Erythroblast (primary cell): ENCODE data around the gene SPATA12.

Source experiments
- GATA1 ChIP-seq: IDR thresholded peaks from 2 replicates; pipeline ENCODE4 v1.6.1; 2011; ENCODE audit warnings: low read depth, mild to moderate bottlenecking, control low read depth, low read length, moderate library complexity
- POLR2A ChIP-seq: IDR thresholded peaks from 2 replicates; pipeline ENCODE4 v1.6.1; 2011; ENCODE audit warnings: mild to moderate bottlenecking, low read length

DNA sequence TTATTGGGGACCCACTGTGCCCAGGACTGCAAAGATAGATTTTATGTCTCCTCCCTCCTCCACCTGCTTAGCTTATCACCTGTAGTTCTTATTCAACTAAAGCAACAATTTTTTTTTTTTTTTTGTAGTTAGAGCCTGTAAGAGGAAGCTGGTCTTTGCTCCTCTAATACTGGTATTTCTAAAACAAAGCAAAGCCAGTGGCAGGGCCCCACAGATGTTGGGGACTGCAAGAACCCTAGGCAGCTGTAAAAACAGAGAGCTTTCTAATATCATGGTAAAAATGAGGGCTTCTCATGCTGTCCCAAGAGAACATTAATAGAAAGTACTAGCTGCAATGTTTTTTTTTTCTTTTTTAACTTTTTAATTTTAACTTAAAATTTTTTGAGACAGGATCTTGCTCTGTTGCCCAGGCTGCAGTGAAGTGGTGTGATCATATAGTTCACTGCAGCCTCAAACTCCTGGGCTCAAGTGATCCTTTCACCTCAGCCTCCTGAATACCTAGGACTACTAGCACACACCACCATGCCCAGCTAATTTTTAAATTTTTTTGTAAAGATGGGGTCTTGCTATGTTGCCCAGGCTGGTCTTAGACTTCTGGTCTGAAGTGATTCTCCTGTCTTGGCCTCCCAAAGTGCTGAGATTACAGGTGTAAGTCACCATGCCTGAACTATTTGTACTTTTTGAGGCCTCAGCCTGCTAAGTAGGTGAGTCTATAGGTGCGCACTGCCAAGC is 27.1 kb downstream of the SPATA12 start:
- TF ChIP-seq POLR2A (no peak), GATA1 (no peak)
